ENCODE data around the gene ABCF3. TPM values are rescaled to one million over a fixed set of nuclear protein-coding genes. Genes with fewer than 3 reads are reported as not detected.

ABCF3 gene
- polyA plus RNA-seq, 1 donor: 51.5 TPM

DNA sequence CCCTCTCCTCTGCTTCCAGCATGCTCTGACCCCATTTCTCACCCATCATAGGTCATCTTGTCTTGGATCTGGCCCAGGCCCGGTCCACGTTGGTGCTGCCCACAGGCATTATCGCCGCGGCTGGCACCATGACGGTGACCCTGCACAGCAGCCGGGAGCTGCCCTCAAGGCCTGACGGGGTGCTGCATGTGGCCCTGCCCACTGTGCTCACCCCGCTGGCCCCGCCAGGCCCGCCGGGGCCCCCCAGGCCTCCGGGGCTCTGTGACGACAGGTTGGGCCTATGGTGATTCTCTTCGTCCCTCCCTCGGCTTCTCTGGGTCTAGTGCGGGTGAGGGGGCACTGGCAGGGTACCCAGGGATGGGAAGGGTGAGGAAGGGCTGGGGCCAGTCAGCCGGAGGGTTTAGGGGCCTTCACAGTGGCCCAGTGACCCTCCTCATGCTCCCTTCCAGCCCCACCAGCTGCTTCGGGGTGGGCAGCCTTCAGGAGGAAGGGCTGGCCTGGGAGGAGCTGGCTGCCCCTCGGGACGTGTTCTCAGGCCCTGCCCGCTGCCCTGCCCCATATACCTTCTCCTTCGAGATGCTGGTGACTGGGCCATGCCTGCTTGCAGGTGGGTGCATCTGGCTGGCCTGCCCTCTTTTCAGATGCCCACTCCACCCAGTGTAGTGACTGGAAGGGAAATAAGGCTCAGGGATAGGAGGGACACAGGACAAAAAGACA lies 47.3 kb downstream of the ABCF3 start:
- no peak for DNase-seq

DNA sequence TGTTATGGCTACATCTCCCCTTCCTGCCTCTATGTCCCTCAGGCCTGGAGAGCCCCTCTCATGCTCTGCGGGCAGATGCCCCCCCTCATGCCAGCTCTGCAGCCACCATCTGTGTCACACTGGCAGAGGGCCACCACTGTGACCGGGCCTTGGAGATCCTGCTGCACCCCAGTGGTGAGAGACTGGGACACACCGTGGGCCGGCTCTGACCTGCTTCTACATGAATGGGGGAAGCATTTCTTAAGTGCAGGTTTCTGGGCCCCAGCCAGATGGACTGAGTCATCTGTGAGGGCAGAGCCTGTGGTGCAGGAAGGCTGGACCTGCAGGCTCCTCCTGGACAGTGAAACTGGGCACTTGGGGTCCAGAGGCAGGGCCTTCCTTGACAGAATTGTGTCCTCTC lies 48.2 kb downstream of the ABCF3 start:
- DNase-seq: no peak

DNA sequence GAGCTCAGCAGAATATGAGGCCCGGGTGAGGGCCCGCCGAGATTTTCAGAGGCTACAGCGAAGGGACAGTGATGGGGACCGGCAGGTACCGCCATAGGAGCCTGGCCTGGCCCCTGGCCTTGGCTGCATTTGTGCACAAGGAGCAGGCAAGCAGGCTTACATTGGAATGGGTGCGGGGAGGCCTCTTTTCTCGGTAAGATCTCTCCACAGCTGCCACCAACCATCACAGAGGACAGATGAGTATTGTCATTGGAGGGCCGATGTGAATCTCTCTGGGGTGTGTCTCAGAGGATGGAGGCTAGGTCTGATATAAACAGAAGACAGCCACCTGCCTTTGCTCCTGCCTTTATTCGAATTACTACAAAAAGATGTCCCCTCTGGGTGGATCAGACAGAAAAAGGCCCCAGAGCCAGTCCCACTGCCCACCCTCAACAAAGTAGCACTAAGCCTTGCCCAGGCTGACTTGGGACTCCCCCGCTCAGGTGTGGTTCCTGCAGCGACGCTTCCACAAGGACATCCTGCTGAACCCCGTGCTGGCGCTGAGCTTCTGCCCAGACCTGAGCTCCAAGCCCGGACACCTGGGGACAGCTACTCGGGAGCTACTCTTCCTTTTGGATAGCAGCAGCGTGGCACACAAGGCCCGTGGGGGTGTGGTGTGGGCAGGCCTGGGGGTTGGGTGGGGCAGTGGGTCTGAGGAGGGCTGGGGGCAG lies 48.8 kb downstream of the ABCF3 start:
- DNase-seq: no peak

DNA sequence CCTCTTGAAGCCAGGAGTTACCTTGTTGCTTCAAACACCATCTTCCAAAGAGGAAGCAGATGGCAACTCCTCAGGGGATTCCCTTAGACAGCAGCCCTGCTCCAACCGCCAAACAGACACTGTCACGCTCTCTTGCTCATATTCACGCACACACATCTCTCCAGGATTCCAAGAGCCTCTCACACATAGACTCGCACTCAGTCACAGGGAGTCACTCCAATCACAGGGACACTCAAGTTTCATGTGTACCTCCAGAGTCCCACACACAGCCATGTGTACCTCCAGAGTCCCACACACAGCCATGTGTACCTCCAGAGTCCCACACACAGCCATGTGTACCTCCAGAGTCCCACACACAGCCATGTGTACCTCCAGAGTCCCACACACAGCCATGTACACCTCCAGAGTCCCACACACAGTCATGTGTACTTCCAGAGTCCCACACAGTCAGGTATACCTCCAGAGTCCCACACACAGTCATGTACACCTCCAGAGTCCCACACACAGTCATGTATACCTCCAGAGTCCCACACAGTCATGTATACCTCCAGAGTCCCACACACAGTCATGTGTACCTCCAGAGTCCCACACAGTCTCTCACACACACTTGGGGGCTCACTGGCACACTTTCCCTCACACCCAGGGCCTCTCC lies 49.5 kb downstream of the ABCF3 start:
- DNase-seq: no peak

DNA sequence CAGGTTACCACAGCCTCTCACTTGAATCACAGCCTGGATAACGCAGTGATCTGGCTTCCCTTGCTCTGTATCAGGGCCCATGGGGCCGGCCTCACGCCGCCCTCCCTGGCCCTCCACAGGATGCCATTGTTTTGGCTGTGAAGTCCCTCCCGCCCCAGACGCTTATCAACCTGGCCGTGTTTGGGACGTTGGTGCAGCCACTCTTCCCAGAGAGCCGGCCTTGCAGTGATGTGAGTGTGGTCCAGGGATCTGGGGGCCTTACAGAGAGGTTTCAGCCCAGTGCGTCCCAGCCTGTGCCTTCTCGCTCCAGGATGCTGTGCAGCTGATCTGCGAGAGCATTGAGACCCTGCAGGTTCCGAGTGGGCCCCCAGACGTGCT lies 50.0 kb downstream of the ABCF3 start:
- DNase-seq: no peak

DNA sequence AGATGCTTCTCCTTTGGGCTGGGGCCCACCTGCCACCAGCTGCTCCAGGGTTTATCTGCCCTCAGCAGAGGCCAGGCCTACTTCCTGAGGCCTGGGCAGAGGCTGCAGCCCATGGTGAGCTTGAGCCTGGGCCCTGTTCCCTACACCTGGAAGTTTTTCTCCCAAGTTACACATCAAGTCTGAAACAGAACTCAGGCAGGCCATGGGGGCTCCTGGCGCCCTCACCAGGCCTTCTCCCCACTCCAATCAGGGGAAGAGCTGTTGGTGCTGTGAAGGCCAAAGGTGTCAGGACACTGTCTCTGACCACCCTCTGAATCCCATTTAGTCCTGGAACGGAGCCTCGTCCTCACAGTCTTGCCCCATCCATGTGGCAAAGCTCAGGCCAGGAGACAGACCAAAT lies 50.6 kb downstream of the ABCF3 start:
- no peak for DNase-seq

DNA sequence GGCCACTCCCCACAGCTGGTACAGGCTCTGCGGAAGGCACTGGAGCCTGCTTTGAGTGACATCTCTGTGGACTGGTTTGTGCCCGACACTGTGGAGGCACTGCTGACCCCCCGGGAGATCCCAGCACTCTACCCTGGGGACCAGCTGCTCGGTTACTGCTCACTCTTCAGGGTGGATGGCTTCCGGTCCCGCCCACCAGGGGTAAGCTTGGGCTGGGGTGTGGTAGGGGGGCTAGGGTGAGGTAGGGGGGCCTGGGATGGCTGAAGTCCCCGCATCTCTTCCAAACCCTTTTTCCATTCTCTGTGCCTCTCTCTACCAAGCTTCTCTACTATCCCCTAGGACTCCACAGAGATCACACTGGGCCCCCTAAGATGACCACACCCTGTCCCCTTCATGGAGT lies 51.2 kb downstream of the ABCF3 start:
- no peak for DNase-seq

DNA sequence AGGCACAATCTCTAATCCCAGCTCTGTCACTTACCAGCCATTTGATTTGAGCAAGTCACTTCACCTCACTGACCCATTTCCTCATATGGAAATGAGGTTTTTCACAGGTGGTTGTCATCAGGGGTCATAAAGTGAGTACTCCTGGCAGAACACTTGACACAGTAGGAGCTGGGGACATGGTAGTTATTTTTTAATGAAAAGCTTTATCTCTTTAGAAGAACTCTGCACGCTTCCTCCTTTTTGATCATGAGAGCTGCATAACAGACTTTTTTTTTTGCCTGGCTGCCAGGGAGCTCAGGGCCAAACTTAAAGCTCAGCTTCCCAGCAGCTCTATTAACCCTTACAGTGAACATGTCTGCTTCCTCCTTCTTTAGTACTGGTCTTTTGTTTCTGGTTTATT lies 51.8 kb downstream of the ABCF3 start:
- no peak for DNase-seq

DNA sequence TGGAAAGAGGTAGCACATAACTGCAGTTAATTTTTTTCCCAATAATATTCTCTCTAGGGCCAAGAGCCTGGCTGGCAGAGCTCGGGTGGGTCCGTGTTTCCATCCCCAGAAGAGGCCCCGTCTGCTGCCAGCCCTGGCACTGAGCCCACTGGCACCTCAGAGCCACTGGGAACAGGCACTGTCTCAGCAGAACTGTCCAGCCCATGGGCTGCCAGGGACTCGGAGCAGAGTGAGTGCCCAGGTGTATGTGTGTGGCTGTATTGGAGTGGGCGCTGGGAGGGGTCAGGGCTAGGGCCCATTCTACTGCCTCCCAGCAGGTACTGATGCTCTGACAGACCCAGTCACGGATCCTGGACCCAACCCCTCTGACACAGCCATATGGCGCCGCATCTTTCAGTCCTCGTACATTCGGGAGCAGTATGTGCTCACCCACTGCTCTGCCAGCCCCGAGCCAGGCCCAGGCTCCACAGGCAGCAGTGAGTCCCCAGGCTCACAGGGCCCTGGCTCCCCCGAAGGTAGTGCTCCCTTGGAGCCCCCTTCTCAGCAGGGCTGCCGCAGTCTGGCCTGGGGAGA lies 52.3 kb downstream of the ABCF3 start:
- no peak for DNase-seq

DNA sequence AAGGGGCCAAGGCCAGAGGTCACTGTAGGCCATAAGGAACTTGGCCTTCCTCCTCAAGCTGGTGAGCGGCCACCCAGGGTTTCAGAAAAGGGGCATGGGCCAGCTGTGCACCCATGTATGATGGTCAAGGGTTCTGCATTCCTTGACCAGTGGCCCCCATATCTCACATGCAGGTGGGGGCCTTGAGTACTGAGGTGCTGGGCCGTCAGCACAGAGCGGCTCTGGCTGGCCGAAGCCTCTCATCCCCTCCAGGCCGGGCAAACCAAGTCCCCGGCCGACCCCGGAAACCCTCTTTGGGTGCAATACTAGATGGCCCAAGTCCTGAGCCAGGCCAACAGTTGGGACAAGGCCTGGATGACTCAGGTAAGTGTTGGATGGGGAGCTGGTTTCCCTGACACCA lies 53.2 kb downstream of the ABCF3 start:
- DNase-seq: no peak

DNA sequence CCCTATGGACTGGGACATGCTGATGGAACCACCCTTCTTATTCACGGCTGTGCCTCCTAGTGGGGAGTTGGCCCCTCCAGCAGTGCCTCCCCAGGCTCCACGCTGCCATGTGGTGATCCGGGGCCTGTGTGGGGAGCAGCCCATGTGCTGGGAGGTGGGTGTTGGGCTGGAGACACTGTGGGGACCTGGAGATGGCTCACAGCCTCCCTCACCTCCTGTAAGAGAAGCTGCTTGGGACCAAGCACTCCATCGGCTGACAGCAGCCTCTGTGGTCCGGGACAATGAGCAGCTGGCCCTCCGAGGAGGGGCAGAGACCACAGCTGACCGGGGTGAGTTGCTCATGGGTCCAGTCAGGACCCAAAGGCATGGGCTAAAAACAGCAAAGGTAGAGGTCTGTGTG lies 53.7 kb downstream of the ABCF3 start:
- DNase-seq: no peak

DNA sequence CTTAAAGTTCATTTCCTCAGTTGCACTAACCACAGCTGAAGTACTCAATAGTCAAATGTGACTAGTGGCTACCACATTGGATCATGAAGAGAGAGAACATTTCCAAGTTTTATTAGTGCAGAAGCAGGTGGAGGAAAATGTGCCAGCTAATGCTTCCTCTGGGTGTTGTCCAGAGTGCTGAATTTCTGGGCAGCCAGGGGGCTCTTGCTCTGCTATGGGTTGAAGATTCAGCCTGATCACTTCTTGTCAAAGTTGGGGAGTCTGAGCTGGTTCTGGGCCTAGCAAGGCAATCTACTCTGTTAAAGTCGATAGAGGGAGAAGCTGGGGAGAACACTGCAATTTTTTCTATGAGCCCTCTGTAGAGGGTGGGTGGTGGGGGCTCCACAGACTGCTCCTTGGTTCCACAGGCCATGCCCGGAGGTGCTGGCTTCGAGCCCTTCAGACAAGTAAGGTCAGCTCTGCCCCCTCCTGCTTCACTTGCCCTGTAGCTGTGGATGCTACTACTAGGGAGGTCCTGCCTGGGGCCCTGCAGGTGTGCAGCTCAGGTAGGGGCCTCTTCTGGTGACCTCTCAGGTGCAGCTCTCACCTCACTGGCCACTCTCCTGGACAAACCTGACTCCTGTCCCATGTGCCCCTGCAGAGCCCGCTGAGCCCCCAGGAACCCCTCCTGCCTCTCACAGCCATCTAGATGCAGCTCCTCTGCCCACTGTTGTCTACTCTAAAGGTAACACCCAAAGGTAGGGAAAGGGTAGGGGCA lies 54.6 kb downstream of the ABCF3 start:
- peak; percentile 51 for DNase-seq

DNA sequence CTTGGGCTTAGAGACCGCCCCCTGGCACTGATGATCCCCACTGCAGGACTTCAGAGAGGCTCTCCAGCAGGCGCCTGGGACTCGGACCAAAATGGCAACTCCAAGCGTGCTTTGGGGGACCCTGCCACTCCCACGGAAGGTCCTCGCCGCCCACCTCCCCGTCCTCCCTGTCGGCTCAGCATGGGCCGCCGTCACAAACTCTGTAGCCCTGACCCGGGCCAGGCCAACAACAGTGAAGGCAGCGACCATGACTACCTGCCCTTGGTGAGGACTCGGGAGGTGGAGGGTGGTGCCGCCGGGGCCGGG lies 55.1 kb downstream of the ABCF3 start:
- DNase-seq: no peak

DNA sequence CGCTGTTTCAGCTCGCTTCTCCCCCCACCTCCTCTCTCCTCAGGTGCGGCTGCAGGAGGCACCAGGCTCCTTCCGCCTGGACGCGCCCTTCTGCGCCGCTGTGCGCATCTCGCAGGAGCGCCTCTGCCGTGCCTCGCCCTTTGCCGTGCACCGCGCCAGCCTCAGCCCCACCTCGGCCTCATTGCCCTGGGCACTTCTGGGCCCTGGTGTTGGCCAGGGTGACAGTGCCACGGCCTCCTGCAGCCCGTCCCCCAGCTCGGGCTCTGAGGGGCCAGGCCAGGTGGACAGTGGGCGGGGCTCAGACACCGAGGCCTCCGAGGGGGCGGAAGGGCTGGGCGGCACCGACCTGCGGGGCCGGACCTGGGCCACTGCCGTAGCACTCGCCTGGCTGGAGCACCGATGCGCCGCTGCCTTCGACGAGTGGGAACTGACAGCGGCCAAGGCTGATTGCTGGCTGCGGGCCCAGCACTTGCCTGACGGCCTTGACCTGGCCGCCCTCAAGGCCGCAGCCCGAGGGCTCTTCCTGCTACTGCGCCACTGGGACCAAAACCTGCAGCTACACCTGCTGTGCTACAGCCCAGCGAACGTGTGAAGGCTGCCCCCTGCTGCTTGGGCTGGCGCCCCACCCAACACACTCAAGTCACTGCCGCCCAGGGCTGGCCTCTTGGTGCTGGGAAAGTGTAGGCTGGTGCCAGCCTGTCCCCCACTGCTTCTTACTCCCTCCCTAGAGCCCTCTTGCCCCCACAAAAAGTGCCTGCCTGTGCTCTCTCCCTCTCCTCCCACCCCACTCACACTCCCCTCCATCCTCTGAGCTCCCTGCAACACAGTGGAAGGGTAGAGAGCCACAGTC lies 55.7 kb downstream of the ABCF3 start:
- no peak for DNase-seq

DNA sequence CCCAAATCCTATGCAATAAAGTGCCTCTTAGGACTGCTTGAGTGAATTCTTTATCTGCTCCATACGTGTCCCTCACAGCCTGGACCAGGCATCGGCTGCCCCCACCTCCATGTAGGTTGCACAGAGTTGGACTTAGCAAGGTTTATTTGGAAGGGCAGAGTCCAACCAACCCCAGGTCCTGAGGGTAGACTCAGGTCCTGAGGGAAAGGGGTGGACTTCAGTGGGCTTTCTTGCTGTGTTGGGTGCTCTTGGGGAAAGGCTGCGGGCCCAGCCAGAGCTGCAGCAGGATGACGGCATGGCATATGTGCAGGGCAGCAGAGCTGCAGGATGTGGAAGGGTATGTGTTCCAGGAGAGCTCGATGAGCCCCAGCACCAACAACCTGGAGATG lies 56.3 kb downstream of the ABCF3 start:
- DNase-seq: no peak

Other genes with a start within 250 kb of the ABCF3 start
- 28.1 TPM for gene ABCC5, start 168.3 kb upstream of the ABCF3 start, polyA plus RNA-seq (ENCODE audit: insufficient read length)
- gene HTR3D, start 154.5 kb upstream of the ABCF3 start, polyA plus RNA-seq (ENCODE audit: insufficient read length): not detected
- gene HTR3C, start 133.2 kb upstream of the ABCF3 start, polyA plus RNA-seq (ENCODE audit: insufficient read length): not detected
- gene HTR3E, start 89.1 kb upstream of the ABCF3 start, polyA plus RNA-seq (ENCODE audit: insufficient read length): 0.14 TPM
- gene EIF2B5, start 50.8 kb upstream of the ABCF3 start, polyA plus RNA-seq (ENCODE audit: insufficient read length): 41.3 TPM
- gene DVL3, start 30.8 kb upstream of the ABCF3 start, polyA plus RNA-seq (ENCODE audit: insufficient read length): 97.4 TPM
- 175 TPM for gene AP2M1, start 11.3 kb upstream of the ABCF3 start, polyA plus RNA-seq (ENCODE audit: insufficient read length)
- gene VWA5B2, start 43.4 kb downstream of the ABCF3 start, polyA plus RNA-seq (ENCODE audit: insufficient read length): 0.63 TPM
- 25.5 TPM for gene ALG3, start 62.8 kb downstream of the ABCF3 start, polyA plus RNA-seq (ENCODE audit: insufficient read length)
- 1.0 TPM for gene EEF1AKMT4, start 63.5 kb downstream of the ABCF3 start, polyA plus RNA-seq (ENCODE audit: insufficient read length)
- not detected for gene CAMK2N2, start 75.4 kb downstream of the ABCF3 start, polyA plus RNA-seq (ENCODE audit: insufficient read length)
- not detected for gene ECE2, start 89.8 kb downstream of the ABCF3 start, polyA plus RNA-seq (ENCODE audit: insufficient read length)
- gene PSMD2, start 113.0 kb downstream of the ABCF3 start, polyA plus RNA-seq (ENCODE audit: insufficient read length): 169 TPM
- gene EIF4G1, start 128.4 kb downstream of the ABCF3 start, polyA plus RNA-seq (ENCODE audit: insufficient read length): 197 TPM
- 9.7 TPM for gene FAM131A, start 151.4 kb downstream of the ABCF3 start, polyA plus RNA-seq (ENCODE audit: insufficient read length)
- gene CLCN2, start 175.4 kb downstream of the ABCF3 start, polyA plus RNA-seq (ENCODE audit: insufficient read length): 4.8 TPM
- 42.2 TPM for gene POLR2H, start 175.5 kb downstream of the ABCF3 start, polyA plus RNA-seq (ENCODE audit: insufficient read length)
- 2.5 TPM for gene THPO, start 192.0 kb downstream of the ABCF3 start, polyA plus RNA-seq (ENCODE audit: insufficient read length)
- gene CHRD, start 193.9 kb downstream of the ABCF3 start, polyA plus RNA-seq (ENCODE audit: insufficient read length): 18.7 TPM

Measured in hindlimb muscle (tissue), 1 donor.